ENCODE measurements around the gene ALK.

DNA sequence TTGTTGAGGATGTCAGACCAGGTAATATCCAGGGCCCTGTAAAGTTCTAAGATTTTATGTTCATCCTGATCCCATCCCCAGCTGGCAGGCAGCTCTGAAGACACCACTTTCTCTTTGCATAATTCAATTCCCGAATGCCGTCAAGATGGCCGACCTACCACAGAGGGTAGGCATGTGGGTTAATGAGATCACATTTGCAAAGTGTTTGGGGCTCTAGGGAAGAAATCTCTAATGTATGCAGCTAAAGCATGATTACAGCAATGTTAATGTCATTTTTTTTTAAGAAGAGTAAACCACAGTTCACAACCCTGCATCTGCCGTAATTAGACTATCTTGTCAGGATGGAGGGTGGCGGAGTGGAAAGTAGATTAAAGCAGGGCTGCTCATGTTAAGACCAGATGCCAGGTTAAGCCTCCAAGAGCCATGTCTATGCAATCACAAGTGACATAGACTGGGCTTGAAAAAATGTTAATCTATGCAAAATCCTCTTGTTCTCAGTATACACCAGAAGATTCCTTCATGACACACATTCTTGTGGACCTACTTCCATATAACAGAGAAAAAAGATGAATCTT lies 131.4 kb downstream of the ALK start:
- TF ChIP-seq POLR2AphosphoS5 (IDR thresholded peaks at IDR 0.05) (no peak), POLR2A (IDR thresholded peaks at IDR 0.05) (no peak), EP300 (IDR thresholded peaks at IDR 0.05) (no peak)
- TF ChIP-seq, protein P1, sequence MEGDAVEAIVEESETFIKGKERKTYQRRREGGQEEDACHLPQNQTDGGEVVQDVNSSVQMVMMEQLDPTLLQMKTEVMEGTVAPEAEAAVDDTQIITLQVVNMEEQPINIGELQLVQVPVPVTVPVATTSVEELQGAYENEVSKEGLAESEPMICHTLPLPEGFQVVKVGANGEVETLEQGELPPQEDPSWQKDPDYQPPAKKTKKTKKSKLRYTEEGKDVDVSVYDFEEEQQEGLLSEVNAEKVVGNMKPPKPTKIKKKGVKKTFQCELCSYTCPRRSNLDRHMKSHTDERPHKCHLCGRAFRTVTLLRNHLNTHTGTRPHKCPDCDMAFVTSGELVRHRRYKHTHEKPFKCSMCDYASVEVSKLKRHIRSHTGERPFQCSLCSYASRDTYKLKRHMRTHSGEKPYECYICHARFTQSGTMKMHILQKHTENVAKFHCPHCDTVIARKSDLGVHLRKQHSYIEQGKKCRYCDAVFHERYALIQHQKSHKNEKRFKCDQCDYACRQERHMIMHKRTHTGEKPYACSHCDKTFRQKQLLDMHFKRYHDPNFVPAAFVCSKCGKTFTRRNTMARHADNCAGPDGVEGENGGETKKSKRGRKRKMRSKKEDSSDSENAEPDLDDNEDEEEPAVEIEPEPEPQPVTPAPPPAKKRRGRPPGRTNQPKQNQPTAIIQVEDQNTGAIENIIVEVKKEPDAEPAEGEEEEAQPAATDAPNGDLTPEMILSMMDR (IDR thresholded peaks at IDR 0.05): no peak

All from sigmoid colon (tissue), 4 donors.